Mucosa of descending colon (tissue), 3 donors: Measurements from ENCODE around the gene BTF3L4. TPM values are rescaled to one million over a fixed set of nuclear protein-coding genes. Genes with fewer than 3 reads are reported as not detected.

Experiments
- ATAC-seq: fragments of 200-7000 bp; cut with Tn5 transposase; one replicate; pipeline ENCODE4 v1.9.1; 2020; ENCODE audit warnings: mild to moderate bottlenecking, moderate library complexity
- DNase-seq, 3 donors: peaks; one replicate each; pipeline ENCODE4 v3.0.0-alpha.2; 2020
- H3K36me3 ChIP-seq: fragments of 200-600 bp; one replicate; pipeline ENCODE4 v1.8.0; 2021; ENCODE audit warnings: low read depth, mild to moderate bottlenecking
- H3K4me1 ChIP-seq: fragments of 200-600 bp; one replicate; pipeline ENCODE4 v1.8.0; 2021; ENCODE audit warnings: low read depth, mild to moderate bottlenecking
- H3K4me3 ChIP-seq: fragments of 200-600 bp; one replicate; pipeline ENCODE4 v1.8.0; 2021; ENCODE audit warnings: mild to moderate bottlenecking
- H3K9me3 ChIP-seq: fragments of 200-600 bp; one replicate; pipeline ENCODE4 v1.8.0; 2021; ENCODE audit warnings: mild to moderate bottlenecking
- CTCF ChIP-seq: fragments of 200-600 bp; IDR thresholded peaks from one replicate; pipeline ENCODE4 v1.8.0; 2022; ENCODE audit warnings: antibody characterized with exemption, mild to moderate bottlenecking
- intact Hi-C, 2 donors: fragments of 100-400 bp; cut with DNase I in 1 of 2; cut with micrococcal nuclease in 1 of 2; formaldehyde crosslinking; loops; one replicate each; pipeline versions ENCODE4 v1.11.0 to v1.11.1; 2022; cut with DNase I, micrococcal nuclease
- total RNA-seq, 3 donors: library from RNA; stranded (reverse); fragmentation: NEBNext Ultra II Directional in 2 of 3; extraction: Animal tissue kit (Norgen Biotek cat#: 25700) in 2 of 3; gene quantifications; one replicate each; pipeline versions ENCODE4 v1.2.1 to v1.2.4, GENCODE V29; 2021 to 2023
- donor health status: DM: no; HTN: no; CAD: no; lungs with moderate emphysema.
- donor health status: DM: no; HTN: no; CAD: no.
- donor health status: DM: no; HTN: yes; CAD: no.

BTF3L4 gene
- total RNA-seq, 3 donors from 2014 or later, result 22.4 to 27.7 (median 26.4) TPM

- Histone ChIP-seq H3K9me3 (no peaks in the 10 kb centered on the region), H3K36me3 (no peaks in the 10 kb centered on the region), H3K4me1 (no peaks in the 10 kb centered on the region), H3K4me3 (no peak overlapping the region)
- intact Hi-C loops, result no loop called here
- no peak for ATAC-seq
- no peak for TF ChIP-seq CTCF
- no peak for DNase-seq
These were observed 42.2 kb downstream of the BTF3L4 start for GRCh38 chr1:52098139-52098871.

- Histone ChIP-seq H3K36me3 (no peaks in the 10 kb centered on the region), H3K4me1 (no peaks in the 10 kb centered on the region), H3K9me3 (no peaks in the 10 kb centered on the region), H3K4me3 (no peak overlapping the region)
- intact Hi-C loops, result no loop called here
- DNase-seq, result no peak
- ATAC-seq, result no peak
- TF ChIP-seq CTCF, result no peak
These were observed 46.4 kb downstream of the BTF3L4 start for GRCh38 chr1:52102336-52103013.

GRCh38 chr1:52111492-52111891 is 55.4 kb downstream of the BTF3L4 start:
- no peaks in the 10 kb centered on the region for H3K36me3 ChIP-seq
- ATAC-seq (no peak), DNase-seq (no peak)
- no peaks in the 10 kb centered on the region for H3K4me1 ChIP-seq
- H3K4me3 ChIP-seq, result no peak overlapping the region
- no peaks in the 10 kb centered on the region for H3K9me3 ChIP-seq
- intact Hi-C loops, result no loop called here
- no peak for TF ChIP-seq CTCF

- TF ChIP-seq CTCF, result no peak
These were observed 56.4 kb downstream of the BTF3L4 start for GRCh38 chr1:52112489-52112888.

GRCh38 chr1:52119301-52120079 is 63.4 kb downstream of the BTF3L4 start:
- Histone ChIP-seq H3K4me1 (no peaks in the 10 kb centered on the region), H3K36me3 (no peaks in the 10 kb centered on the region), H3K4me3 (no peak overlapping the region), H3K9me3 (no peaks in the 10 kb centered on the region)
- no peak for ATAC-seq
- DNase-seq, result no peak
- intact Hi-C loops, result loop anchor here in 1 of 2 donors (10.0 kb wide), 1 partner anchor 175 kb away; no protein-coding TSS in a partner anchor
- TF ChIP-seq CTCF, result no peak

More at GRCh38 chr1:52112489-52112888, 56.4 kb downstream of the BTF3L4 start:
- no peaks in the 10 kb centered on the region for H3K9me3 ChIP-seq
- ATAC-seq (no peak), DNase-seq (no peak)
- no peak overlapping the region for H3K4me3 ChIP-seq
- no peaks in the 10 kb centered on the region for H3K4me1 ChIP-seq
- intact Hi-C loops, result no loop called here
- no peaks in the 10 kb centered on the region for H3K36me3 ChIP-seq
